K562 (cell line): Measurements from ENCODE around the gene CHST14. TPM values are rescaled to one million over a fixed set of nuclear protein-coding genes. Genes with fewer than 3 reads are reported as not detected.
A peak's percentile ranks its signal among the peaks of the same experiment; 100 is the strongest.

Experiments used
- CBX2 ChIP-seq: fragments of 200-600 bp; sonication (generic); IDR thresholded peaks from one replicate; pipeline ENCODE4 v1.6.1; 2012; ENCODE audit warnings: mild to moderate bottlenecking, low read length, inconsistent platforms; ENCODE audit not compliant: insufficient read depth, poor library complexity, severe bottlenecking
- MBD1 ChIP-seq: fragments of 250-450 bp; sonication (Bioruptor Pico); IDR thresholded peaks from 2 replicates; pipeline ENCODE4 v1.8.0; 2022; ENCODE audit warnings: inconsistent platforms
- MCM5 ChIP-seq: fragments of 450-650 bp; IDR thresholded peaks from 2 replicates; pipeline ENCODE4 v1.6.1; 2016; ENCODE audit warnings: low read depth
- MLLT1 ChIP-seq, 2 experiments: fragments of 450-650 bp; IDR thresholded peaks; 2 replicates each; pipeline ENCODE4 v1.6.1; 2016
- SAP30 ChIP-seq: fragments of 200-600 bp; sonication (generic); IDR thresholded peaks from 2 replicates; pipeline ENCODE4 v1.6.1; 2012; ENCODE audit warnings: borderline replicate concordance, low read depth, mild to moderate bottlenecking, moderate library complexity, low read length, control low read depth, inconsistent platforms; ENCODE audit not compliant: insufficient read depth, poor library complexity, severe bottlenecking
- ZBTB2 ChIP-seq: fragments of 450-650 bp; IDR thresholded peaks from 2 replicates; pipeline ENCODE4 v1.6.1; 2016; ENCODE audit warnings: antibody characterized with exemption
- ZNF395 ChIP-seq: fragments of 200-800 bp; sonication (Bioruptor generic); IDR thresholded peaks from 2 replicates; pipeline ENCODE4 v1.6.1; 2017; ENCODE audit warnings: missing genetic modification characterization, missing compliant biosample characterization
- ZNF644 ChIP-seq: fragments of 200-800 bp; sonication (Bioruptor generic); IDR thresholded peaks from 2 replicates; pipeline ENCODE4 v1.6.1; 2016; ENCODE audit warnings: low read depth, missing genetic modification characterization, missing compliant biosample characterization
- polyA plus RNA-seq, 8 experiments: library from polyadenylated mRNA; depleted of rRNA in 4 of 8; stranded (reverse) in 5 of 8; unstranded in 3 of 8; fragments of >200 nt; fragmentation: Nextera tagmentation in 2 of 8; fragmentation: Illumina TruSeq in 1 of 8; extraction: Ambion mirVana in 2 of 8; extraction: Trizol in 1 of 8; gene quantifications; 2 replicates each; pipeline versions ENCODE4 v1.2.1 to v1.2.3, GENCODE V29; 2011 to 2014; ENCODE audit warnings: inconsistent platforms in 1 of 8, missing spikeins in 1 of 8
- total RNA-seq, 7 experiments: library from RNA; depleted of rRNA in 6 of 7; stranded (reverse); fragments of >200 nt in 6 of 7; fragmentation: Illumina TruSeq in 2 of 7; extraction: Trizol in 2 of 7; gene quantifications; 2 replicates each; pipeline versions ENCODE4 v1.2.1 to v1.2.3, GENCODE V29; 2011 to 2021; ENCODE audit warnings: low replicate concordance in 1 of 7

The CHST14 gene
- total and polyA plus RNA-seq, 9 of the 15 experiments (the other 6 are each of a cell fraction or from before 2014, with no cell fraction given) = 1.6 to 12.1 (median 4.5) TPM

GRCh38 chr15:40511093-40511471, 40.3 kb downstream of the CHST14 start (continued):
- peak in 1 of 2 experiments; percentile 78; a peak in 2 of 4 replicates for TF ChIP-seq MLLT1 (IDR thresholded peaks at IDR 0.05)
- TF ChIP-seq ZNF644 (tag) = 0 out of 2 replicates have a peak, but pooled peaks have one; percentile 23
- no peak for TF ChIP-seq CBX2
- 0 out of 2 replicates have a peak, but pooled peaks have one; percentile 8 for TF ChIP-seq ZNF395
- no peak for TF ChIP-seq MCM5
- 0 out of 2 replicates have a peak, but pooled peaks have one; percentile 51 for TF ChIP-seq MBD1 (CRISPR knock-in tag)
- TF ChIP-seq ZBTB2 = 0 out of 2 replicates have a peak, but pooled peaks have one; percentile 25
- TF ChIP-seq SAP30 = peak; percentile 10
